Measurements from ENCODE around the gene FSCN2.

Gene FSCN2

DNA sequence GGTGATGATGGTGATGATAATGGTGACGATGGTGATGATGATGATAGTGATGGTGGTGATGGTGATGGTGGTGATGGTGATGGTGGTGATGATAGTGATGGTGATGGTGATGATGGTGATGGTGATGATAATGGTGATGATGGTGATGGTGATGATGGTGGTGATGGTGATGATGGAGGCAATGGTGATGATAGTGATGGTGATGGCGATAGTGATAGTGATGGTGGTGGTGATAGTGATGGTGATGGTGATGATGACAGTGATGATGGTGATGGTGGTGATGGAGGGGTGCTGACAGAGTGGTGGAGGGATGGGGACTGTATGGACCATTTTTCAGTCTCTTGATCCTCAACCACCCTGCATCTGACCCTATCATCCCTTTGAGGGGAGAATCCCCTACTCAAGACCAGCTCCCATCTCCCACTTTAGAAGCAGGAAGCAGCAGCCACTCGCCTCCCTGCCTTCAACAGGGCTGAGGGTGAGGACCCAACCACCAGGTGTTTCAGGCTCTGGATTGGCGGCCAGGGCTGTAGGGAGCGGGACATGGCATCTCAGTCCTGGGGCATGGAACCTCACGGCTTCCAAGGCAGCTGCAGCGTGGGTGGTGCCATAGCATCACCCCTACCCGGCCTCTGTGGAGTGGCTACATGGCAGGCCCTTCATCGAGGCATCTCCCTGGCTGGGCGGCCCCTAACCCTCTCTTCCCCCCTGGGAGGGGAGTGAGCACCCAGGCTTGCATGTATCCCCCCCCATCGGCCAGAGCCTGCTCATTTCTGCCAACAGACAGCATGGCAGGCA lies 4.5 kb downstream of the FSCN2 start:
- no peak for FAIRE-seq
- TF ChIP-seq, protein P1, sequence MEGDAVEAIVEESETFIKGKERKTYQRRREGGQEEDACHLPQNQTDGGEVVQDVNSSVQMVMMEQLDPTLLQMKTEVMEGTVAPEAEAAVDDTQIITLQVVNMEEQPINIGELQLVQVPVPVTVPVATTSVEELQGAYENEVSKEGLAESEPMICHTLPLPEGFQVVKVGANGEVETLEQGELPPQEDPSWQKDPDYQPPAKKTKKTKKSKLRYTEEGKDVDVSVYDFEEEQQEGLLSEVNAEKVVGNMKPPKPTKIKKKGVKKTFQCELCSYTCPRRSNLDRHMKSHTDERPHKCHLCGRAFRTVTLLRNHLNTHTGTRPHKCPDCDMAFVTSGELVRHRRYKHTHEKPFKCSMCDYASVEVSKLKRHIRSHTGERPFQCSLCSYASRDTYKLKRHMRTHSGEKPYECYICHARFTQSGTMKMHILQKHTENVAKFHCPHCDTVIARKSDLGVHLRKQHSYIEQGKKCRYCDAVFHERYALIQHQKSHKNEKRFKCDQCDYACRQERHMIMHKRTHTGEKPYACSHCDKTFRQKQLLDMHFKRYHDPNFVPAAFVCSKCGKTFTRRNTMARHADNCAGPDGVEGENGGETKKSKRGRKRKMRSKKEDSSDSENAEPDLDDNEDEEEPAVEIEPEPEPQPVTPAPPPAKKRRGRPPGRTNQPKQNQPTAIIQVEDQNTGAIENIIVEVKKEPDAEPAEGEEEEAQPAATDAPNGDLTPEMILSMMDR (IDR thresholded peaks at IDR 0.05; ENCODE audit: insufficient read depth, missing control alignments), result no peak
- DNase-seq (ENCODE audit: insufficient read length, low spot score), result no peak

DNA sequence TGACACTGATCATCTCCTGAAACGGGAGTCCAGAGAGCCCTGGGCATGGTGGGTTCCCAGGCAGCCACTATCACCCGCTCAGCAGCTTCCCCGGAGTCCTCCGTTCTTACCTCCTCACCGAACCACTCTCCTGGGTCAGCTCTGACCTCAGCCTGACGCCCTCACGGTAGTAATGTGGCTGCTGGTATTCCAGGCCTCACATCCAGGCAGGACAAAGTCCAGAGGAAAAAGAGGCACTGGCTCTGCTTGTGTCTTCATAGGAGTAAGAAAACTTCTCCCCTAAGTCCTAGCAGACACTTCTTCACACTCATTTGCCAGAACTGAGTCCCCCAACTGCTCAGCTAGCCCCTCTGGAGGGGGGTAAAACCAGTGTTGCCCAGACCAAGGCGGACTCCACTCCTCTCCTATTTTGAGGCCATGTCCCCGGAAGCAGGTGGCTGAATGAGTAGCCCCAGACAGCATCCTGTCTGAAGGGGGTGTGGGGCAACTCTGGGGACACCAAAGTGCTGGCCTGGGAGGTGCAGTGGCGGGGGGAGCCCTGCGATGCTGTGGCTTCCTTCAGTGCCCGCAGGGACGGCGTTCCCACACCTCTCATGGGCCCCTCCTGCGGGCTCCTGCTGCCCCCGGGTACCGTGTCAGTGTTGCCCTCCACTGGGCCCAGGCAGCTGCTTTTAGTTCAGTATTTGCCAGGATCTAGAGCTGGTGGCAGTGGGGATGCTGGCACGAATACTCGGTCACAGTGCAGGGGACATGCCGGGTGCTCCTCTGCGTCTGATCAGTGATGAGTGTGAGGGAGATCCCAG lies 5.4 kb downstream of the FSCN2 start:
- no peak for FAIRE-seq
- TF ChIP-seq, protein P1 (IDR thresholded peaks at IDR 0.05; ENCODE audit: insufficient read depth, missing control alignments), result no peak

DNA sequence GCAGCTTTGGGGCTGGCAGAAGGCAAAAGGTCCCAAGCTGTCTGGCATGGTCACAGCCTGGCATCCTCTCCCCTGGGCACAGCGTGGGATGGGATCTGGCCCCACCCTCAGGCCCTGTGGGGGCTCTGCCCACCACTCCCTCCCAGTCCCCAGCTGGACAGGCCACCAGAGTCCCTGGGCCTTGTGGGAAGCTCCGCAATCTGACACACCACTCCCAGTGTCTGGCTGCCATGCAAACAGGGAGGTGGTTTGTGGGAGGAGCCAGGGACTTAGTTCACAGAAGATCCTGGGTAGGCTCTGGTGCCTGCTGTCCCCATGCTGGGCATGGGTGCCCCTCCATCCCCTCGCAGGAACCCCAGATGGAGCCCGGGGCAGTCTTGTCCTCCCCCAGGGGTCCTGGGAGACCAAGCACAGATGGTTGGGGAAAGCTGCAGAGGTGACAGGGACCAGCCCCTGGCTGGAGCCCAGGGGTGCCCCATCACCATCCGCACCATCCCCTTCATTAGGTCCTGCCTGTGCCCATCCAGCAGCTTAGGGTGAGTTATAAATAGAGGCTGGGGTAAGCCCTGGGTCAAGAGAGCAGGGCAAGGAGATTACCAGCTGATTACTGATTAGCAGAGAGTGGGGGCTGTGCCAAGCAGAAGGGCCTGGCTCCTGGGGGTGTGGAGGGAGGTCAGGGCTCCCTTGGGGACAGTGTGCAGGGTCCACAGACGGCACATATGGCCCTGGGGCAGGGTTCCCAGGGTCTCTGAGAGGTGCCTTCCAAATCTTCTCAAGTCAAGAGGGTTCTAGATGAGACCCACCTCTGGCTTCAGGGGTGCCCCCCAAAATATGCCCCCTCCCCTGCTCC lies 6.2 kb downstream of the FSCN2 start:
- FAIRE-seq (no peak), DNase-seq (ENCODE audit: insufficient read length, low spot score) (no peak)
- TF ChIP-seq, protein P1 (IDR thresholded peaks at IDR 0.05; ENCODE audit: insufficient read depth, missing control alignments), result no peak

More for the DNA sequence above, 5.4 kb downstream of the FSCN2 start:
- no peak for DNase-seq (ENCODE audit: insufficient read length, low spot score)

DNA sequence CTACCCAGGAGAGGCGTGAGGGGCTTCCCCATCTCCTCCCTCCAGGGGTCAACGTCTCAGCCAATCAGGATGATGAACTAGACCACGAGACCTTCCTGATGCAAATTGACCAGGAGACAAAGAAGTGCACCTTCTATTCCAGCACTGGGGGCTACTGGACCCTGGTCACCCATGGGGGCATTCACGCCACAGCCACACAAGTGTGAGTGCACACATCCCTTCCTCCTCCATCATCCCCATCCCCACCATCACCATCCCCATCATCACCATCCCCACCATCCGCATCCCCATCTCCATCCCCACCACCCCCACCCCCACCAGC lies 6.8 kb downstream of the FSCN2 start:
- no peak for FAIRE-seq
- TF ChIP-seq, protein P1 (IDR thresholded peaks at IDR 0.05; ENCODE audit: insufficient read depth, missing control alignments), result no peak
- DNase-seq (ENCODE audit: insufficient read length, low spot score), result no peak

DNA sequence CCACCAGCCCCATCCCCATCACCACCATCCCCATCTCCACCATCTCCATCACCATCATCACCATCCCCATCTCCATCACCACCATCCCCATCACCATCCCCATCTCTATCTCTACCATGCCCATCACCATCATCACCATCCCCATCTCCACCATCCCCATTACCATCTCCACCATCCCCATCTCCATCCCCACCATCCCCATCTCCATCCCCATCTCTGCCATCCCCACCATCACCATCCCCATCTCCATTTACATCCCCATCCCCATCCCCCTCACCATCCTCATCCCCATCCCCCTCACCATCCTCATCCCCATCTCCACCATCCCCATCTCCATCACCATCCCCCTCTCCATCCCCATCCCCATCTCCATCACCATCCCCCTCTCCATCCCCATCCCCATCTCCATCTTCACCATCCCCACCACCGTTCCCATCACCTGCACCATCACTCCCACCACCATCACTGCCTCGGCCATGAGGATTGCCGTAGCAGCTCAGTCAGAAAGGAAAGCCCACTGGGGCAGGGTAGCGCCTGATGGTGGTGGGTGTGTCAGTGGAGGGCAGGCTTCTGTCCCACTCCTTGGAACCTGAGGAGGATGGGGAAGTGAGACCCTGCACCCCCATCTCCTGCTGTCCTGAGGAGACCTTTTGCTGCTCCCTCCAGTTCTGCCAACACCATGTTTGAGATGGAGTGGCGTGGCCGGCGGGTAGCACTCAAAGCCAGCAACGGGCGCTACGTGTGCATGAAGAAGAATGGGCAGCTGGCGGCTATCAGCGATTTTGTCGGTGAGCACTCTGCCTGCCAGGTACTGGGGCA lies 7.5 kb downstream of the FSCN2 start:
- FAIRE-seq (no peak), DNase-seq (ENCODE audit: insufficient read length, low spot score) (no peak)
- TF ChIP-seq, protein P1 (IDR thresholded peaks at IDR 0.05; ENCODE audit: insufficient read depth, missing control alignments), result no peak
